GM18907 (cell line): ENCODE results near the gene EMILIN3.

Experiments used
- ATAC-seq: cut with Tn5 transposase; IDR thresholded peaks from one replicate; pipeline ENCODE4 v1.9.1; 2021; ENCODE audit warnings: mild to moderate bottlenecking, moderate library complexity; ENCODE audit not compliant: unreplicated experiment

EMILIN3 gene

GRCh38 chr20:41364967-41365765 lies 1.5 kb downstream of the EMILIN3 start:
- no peak for ATAC-seq

DNA sequence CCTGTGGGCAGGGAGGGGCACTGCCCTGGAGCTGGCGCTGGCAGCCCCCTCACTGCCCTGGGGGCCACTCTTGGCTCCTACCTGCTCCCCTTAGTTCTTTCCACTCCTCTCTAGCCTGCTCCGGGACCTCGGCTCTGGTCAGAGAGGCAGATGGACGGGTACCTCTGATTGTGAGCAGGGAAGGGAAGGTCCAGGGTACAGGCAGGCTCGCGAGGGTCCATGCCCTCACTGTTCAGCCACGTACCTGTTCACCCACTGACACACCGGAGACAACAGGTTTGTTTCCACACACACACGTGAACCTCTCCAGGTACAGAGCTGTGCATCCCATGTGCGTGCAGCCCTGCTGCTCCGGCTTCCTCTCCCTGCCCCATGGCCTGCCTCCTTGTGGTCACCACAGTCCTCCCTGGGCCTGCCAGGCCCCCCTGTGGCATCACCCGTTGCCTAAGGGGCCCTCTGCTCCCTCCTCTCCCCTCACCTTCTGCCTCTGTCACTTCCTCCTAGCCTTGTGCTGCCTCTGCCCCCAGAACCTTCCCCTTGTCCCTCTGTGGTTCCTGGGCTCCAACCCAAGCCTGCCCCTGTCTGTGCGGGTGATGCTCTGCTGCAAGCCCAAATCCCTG lies 2.3 kb downstream of the EMILIN3 start:
- ATAC-seq: no peak

- no peak for ATAC-seq
These were observed 3.0 kb downstream of the EMILIN3 start for GRCh38 chr20:41363601-41364000.

DNA sequence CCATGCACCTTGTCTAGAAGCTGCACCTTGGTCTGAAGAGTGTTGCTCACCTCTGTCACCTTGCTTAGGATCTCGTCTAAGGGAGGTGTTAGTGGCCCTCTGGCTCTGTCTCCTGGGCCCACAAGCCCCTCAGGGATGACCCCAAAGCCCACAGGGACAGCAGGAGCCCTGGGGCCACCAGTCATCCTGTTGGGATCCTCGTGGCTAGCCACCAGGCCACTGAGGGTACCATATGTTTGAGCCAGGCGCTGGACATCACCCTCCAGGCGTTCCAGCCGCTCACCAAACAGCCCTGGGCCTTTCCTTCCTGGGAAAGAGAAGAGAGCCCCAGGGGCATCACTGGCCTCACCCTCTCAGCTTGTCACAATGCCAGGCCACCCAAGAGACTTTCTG lies 3.9 kb downstream of the EMILIN3 start:
- ATAC-seq: no peak

GRCh38 chr20:41361757-41362747 lies 4.6 kb downstream of the EMILIN3 start:
- ATAC-seq: no peak

- no peak for ATAC-seq
These were observed 5.5 kb downstream of the EMILIN3 start for GRCh38 chr20:41360831-41361756.

DNA sequence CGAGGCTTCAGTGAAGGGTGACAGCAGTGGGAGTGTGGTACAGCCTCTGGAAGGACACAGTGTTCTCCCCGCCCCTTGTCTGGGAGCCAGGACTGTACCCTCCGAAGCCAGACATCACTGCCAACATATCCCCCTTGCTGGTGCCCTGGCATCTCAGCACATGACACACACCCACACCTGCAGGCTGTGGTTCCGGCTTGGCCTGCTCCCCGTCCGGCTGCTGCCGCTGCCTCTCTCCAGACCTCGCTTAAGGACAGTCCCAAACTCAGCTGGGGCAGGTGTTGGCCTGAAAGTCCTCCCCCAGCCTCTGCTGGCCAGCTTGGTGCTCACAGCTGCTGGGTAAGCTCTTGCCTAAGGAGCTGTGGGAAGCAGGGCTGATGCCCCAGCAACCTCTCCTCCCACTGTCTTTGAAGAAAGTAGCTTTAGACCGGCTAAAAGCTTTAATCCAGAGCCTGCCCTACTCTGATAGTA lies 7.0 kb downstream of the EMILIN3 start:
- ATAC-seq: no peak

GRCh38 chr20:41358717-41359116 lies 7.9 kb downstream of the EMILIN3 start:
- ATAC-seq: no peak

DNA sequence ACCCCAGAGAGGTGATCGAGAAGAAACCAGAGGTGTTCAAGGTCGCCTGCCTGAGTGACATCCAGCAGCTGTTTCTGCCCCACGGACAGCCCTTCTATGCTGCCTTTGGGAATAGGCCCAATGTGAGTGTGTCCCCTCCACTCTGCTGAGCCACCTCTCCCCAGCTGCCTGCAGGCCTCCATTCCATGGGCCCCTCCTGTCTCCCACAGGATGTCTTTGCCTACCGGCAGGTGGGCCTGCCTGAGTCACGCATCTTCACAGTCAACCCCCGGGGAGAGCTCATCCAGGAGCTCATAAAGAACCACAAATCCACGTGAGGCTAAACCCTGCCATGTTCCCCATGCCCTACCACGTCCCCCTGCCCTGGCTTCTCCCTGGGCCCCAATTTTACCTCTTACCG lies 8.4 kb downstream of the EMILIN3 start:
- no peak for ATAC-seq

DNA sequence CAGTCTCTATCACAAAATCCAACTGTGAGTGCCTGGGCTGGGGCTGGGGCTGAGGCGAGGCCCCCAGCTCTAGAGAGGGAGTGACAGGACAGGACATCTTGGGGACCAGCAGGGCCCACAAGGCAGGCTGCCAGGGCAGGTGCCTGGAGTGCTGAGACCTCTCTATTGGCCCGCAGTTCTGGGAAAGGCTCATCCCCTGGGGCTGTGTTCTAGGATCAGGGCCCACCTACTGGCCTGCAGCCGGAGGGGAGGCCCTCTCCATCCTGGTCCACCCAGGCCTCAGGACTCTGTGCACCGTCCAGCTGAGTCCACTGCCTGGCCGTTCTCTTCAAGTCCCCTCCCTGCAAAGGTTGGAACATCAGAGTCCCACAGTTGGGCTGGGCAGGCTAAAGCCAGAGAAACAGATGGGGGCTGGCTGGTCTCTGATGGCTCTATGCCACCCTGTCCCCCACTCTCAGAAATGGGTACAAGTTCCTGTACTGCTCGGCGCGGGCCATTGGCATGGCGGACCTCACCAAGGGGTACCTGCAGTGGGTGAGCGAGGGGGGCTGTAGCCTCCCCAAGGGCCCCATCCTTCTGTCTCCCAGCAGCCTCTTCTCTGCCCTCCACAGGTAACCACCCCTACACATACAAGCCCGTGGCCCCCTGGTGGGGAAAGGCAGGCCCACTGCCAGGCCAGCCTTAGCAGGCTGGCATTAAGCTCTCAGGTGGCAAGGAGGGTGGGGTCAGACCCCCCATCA lies 9.0 kb downstream of the EMILIN3 start:
- no peak for ATAC-seq

DNA sequence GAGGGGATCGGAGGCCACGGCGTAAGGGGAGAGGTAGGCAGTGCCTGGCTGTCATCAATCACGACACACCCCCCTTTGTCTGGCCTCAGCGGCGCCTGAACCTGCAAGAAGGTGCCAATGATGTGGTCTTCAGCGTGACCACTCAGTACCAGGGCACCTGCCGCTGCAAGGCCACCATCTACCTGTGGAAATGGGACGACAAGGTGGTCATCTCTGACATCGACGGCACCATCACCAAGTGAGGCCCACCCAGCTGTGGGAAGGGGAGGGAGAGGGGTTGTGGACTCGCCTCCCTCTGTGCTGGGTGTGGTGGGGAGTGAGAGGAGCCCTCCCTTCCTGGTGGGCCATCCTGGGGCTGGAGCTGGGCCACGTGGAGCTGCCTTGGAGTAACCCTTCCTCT lies 9.7 kb downstream of the EMILIN3 start:
- ATAC-seq: no peak

DNA sequence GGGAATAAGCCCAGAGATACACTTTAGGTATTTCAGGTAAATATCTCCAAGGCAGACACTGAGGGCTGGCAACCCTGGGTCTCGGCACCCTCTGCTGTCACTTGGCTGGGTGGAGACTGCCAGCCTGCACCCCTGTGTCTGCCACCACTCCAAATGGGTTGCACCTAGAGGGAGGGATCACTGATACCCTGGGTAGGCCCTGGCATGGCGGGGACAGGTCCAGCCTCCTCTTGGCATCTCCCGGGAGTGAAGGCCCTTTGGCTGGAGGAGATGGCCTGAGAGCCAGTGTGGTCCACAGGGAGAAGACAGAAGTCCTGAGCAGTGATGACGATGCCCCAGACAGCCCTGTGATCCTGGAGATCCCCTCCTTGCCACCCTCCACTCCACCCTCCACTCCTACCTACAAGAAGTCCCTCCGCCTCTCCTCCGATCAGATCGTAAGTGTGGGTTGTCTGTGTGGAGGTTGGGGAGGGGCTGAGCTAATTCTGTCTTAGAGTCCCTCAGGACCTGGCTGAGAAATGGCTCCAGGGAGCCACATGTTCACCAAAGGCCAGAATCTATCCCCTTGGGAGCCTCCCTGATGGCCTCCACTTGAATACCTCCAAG lies 10.9 kb downstream of the EMILIN3 start:
- ATAC-seq: no peak

GRCh38 chr20:41355192-41355591 lies 11.4 kb downstream of the EMILIN3 start:
- ATAC-seq: no peak

- no peak for ATAC-seq
These were observed 13.1 kb downstream of the EMILIN3 start for GRCh38 chr20:41353530-41353929.

- no peak for ATAC-seq
These were observed 14.0 kb downstream of the EMILIN3 start for GRCh38 chr20:41352666-41353065.

DNA sequence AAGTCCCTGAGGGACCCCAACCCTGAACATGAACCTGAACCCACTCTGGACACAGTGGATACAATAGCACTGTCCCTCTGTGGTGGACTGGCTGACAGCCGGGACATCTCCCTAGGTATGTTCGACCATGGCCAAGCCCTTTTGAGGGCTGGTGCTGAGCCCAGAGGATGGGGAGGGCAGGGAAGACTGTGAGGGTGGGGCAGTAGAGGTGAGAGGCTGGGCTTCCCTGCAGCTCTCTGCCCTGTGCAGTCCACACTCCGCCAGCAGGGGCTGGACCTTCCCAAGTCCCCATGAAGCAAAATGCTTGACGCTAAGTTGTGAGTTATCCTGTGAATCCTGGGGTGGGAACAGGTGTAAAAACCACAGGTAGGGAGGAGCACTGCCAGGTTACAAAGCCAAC lies 14.5 kb downstream of the EMILIN3 start:
- no peak for ATAC-seq

DNA sequence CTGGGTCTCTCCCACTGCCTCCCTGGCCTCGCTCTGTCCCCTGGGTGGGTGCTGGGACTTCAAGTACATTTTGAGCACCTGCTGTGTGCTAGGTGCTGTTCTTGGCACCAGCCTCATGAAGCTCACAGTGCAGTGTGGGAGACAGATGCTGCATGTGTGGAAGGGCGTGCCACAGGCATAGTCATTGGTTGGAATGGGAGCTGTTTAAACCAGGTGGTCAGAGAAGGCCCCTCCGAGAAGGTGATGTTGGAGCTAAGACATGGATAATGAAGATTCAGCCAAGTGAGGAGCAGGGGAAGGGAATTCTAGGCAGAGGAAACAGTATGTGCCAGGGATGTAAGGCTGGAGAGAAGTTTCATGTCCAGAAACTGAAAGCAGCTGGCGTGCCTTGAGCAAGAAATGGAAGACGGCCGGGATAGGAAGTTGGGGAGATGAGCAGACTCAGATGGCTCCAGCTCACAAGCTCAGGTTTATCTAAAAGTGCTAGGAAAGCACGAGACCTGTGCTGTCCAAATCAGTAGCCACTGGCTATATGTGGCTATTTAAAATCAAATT lies 16.1 kb downstream of the EMILIN3 start:
- no peak for ATAC-seq

DNA sequence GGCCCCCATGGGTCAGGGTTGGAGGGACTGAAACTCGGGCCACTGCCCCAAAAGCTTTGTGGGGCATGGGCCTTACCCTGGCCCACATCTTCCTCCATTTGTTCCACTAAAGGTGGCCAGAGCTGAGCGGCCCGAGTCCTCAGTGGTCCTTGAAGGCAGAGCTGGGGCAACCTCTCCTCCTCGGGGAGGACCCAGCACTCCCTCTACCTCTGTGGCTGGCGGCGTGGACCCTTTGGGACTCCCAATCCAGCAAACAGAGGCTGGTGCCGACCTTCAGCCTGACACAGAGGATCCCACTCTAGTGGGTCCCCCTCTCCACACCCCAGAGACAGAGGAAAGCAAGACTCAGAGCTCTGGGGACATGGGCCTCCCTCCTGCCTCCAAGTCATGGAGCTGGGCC lies 16.7 kb downstream of the EMILIN3 start:
- no peak for ATAC-seq

- ATAC-seq: no peak
These were observed 17.4 kb downstream of the EMILIN3 start for GRCh38 chr20:41349266-41349665.
